Fibroblast of lung (primary cell): Measurements from ENCODE around the gene OGN. TPM values are rescaled to one million over a fixed set of nuclear protein-coding genes. Genes with fewer than 3 reads are reported as not detected.
A peak's percentile ranks its signal among the peaks of the same experiment; 100 is the strongest.

Source experiments
- DNase-seq, 2 donors: peaks; one replicate each; pipeline versions ENCODE4 v3.0.0 to v3.0.0-alpha.2; 2010; ENCODE audit warnings: low read depth in 2 of 2
- H2AFZ ChIP-seq: 2 replicates; pipeline ENCODE4 v1.5.1; 2012; ENCODE audit warnings: low read length, control low read depth, inconsistent platforms
- H3K27ac ChIP-seq: 2 replicates; pipeline ENCODE4 v1.5.1; 2011; ENCODE audit warnings: low read length, control low read depth; ENCODE audit not compliant: insufficient read depth
- H3K27me3 ChIP-seq: 2 replicates; pipeline ENCODE4 v1.5.1; 2011; ENCODE audit warnings: mild to moderate bottlenecking, low read length; ENCODE audit not compliant: control insufficient read depth, insufficient read depth
- H3K36me3 ChIP-seq: 2 replicates; pipeline ENCODE4 v1.5.1; 2011; ENCODE audit warnings: low read length; ENCODE audit not compliant: control insufficient read depth, insufficient read depth
- H3K4me1 ChIP-seq: 2 replicates; pipeline ENCODE4 v1.5.1; 2011; ENCODE audit warnings: low read length; ENCODE audit not compliant: control insufficient read depth, insufficient read depth; ENCODE audit errors: extremely low read depth
- H3K4me2 ChIP-seq: 2 replicates; pipeline ENCODE4 v1.5.1; 2011; ENCODE audit warnings: low read length, control low read depth; ENCODE audit not compliant: insufficient read depth; ENCODE audit errors: extremely low read depth
- H3K4me3 ChIP-seq, 4 experiments: fragments of 200-600 bp in 1 of 4; sonication (generic) in 1 of 4; replicated peaks in 1 of 4; 2 replicates each; pipeline ENCODE4 v1.5.1; 2011 to 2016; ENCODE audit warnings: low read length in 4 of 4, low read depth in 3 of 4, mild to moderate bottlenecking in 3 of 4, control low read depth in 2 of 4, inconsistent platforms in 1 of 4, mixed read lengths in 1 of 4; ENCODE audit not compliant: insufficient read depth in 1 of 4; ENCODE audit errors: control extremely low read depth in 1 of 4
- H3K79me2 ChIP-seq: 2 replicates; pipeline ENCODE4 v1.5.1; 2012; ENCODE audit warnings: mild to moderate bottlenecking, low read length, inconsistent platforms; ENCODE audit not compliant: control insufficient read depth, insufficient read depth
- H3K9ac ChIP-seq: 2 replicates; pipeline ENCODE4 v1.5.1; 2011; ENCODE audit warnings: mild to moderate bottlenecking, low read length, control low read depth; ENCODE audit not compliant: insufficient read depth
- H3K9me3 ChIP-seq: 2 replicates; pipeline ENCODE4 v1.5.1; 2012; ENCODE audit warnings: low read depth, low read length; ENCODE audit not compliant: control insufficient read depth, insufficient read depth
- H4K20me1 ChIP-seq: 2 replicates; pipeline ENCODE4 v1.5.1; 2011; ENCODE audit warnings: low read length; ENCODE audit not compliant: control insufficient read depth, insufficient read depth; ENCODE audit errors: extremely low read depth
- EZH2 ChIP-seq: IDR thresholded peaks from 2 replicates; pipeline ENCODE4 v1.5.1; 2012; ENCODE audit warnings: low read length, control low read depth, mild to moderate bottlenecking; ENCODE audit errors: missing control alignments
- polyA plus RNA-seq, 2 donors: library from polyadenylated mRNA; depleted of rRNA in 1 of 2; stranded (reverse) in 1 of 2; unstranded in 1 of 2; fragments of >200 nt; gene quantifications; 2 replicates each; pipeline ENCODE4 v1.2.1, GENCODE V29; 2011 to 2012; ENCODE audit warnings: missing spikeins in 1 of 2
- total RNA-seq: library from RNA; depleted of rRNA; stranded (reverse); fragments of >200 nt; gene quantifications from 2 replicates; pipeline ENCODE4 v1.2.1, GENCODE V29; 2014
- TF ChIP-seq, protein P1 (sequence below), 2 donors: IDR thresholded peaks in 1 of 2; conservative IDR thresholded peaks in 1 of 2; 1 replicate in 1 of 2; 2 replicates in 1 of 2; pipeline ENCODE4 v1.5.1; 2011 to 2012; ENCODE audit warnings: low read length in 2 of 2, control low read depth in 1 of 2, inconsistent platforms in 1 of 2, low read depth in 1 of 2, mild to moderate bottlenecking in 1 of 2

Gene OGN
- total and polyA plus RNA-seq, 2 donors (not counting 1 experiment from before 2014, with no cell fraction given), result 1.2 to 1.3 TPM

DNA sequence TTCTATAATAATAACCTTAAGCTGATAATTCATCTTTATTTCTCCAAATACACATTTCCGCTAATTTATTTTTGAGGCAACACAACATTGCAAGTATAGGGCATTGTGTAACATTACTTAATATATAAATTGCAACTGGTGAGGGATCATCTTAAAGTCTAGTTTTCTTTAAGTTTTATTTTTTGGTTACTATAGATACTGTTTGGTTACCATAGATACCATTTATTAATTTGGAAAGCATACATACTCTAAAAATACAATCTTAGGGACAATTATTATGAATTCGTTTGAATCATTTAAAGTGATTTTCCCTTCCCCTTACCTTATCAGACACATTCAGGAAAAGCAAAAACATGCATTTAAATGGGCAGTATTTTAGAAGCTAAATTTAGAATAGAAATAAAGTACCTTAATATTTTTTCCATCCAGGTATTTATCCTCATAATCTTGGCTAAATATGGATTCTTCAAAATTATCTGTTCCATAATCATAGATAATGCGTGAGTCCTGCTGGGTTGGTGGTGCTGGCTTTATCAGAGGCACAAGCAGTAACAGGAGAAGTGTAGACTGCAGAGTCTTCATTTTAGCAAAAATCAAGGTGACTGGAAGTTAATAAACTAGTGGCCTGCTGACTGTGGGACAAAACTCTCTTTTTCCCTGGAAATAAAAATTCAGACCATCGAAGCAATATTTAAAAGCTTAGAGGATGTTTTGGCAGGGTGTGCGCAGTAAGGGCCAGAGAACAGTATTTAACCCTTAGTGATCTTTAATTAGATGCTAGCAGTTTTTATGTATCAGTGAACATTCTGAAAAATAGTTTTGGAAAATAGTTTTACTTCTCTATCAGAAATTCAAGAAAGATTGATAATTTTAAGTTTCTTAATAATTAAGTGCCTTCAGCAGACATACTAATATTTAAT lies 1.3 kb downstream of the OGN start:
- peaks cover 3% of the 10 kb centered on the region for H3K4me1 ChIP-seq
- H3K79me2 ChIP-seq, result no peaks in the 10 kb centered on the region
- H3K9ac ChIP-seq, result no peak overlapping the region
- H3K27me3 ChIP-seq, result no peaks in the 10 kb centered on the region
- H3K27ac ChIP-seq, result no peak overlapping the region
- peak overlapping the region in 2 of 4 experiments; percentile 17 to 23 for H3K4me3 ChIP-seq
- no peak for DNase-seq
- peak overlapping the region; percentile 15 for H2AFZ ChIP-seq
- no peaks in the 10 kb centered on the region for H3K9me3 ChIP-seq
- no peak for TF ChIP-seq EZH2
- no peaks in the 10 kb centered on the region for H4K20me1 ChIP-seq
- no peak overlapping the region for H3K4me2 ChIP-seq
- H3K36me3 ChIP-seq, result no peaks in the 10 kb centered on the region

DNA sequence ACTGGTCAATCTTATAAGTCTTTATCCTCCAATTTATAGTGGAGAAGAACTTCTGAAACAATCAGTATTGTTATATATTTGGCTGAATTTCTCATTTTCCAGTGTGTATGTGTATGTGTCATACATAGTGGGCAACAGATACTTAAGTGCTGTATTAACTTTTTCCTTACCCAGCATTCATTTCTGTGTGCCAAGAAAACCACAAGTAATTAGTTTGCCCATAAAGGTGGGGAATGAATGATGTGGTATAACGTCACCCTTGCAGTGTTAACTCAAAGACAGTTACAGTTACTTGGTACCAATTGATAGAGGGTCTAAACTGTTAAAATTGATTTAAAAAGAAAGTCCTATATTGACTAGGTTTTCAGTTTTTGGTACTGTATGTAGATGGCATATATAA lies 2.0 kb downstream of the OGN start:
- DNase-seq, result peak in 1 of 2 donors; percentile 54
- H3K4me2 ChIP-seq, result no peak overlapping the region

DNA sequence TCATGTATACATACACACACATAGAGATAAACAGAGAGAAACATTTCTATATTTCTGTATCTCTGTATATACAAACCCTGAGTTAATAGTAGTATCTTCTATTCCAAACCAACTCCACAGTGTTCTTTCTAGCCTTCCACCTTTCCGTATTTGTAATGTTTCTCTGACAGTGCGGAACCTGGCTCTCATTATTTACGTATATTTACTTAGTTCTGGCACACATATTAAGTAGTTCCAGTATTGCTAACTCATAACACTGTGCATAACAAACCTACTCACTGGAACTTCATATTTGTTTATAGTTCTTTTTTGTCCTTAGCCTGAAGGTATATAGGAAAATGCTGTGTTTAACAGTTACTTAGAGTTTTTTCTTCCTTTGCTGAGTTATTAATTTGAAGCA lies 6.5 kb downstream of the OGN start:
- no peak for DNase-seq
- Histone ChIP-seq H3K4me1 (no peaks in the 10 kb centered on the region), H3K9ac (no peak overlapping the region), H3K79me2 (no peaks in the 10 kb centered on the region), H4K20me1 (no peaks in the 10 kb centered on the region), H2AFZ (no peak overlapping the region), H3K36me3 (no peaks in the 10 kb centered on the region), H3K27me3 (no peaks in the 10 kb centered on the region), H3K4me3 (no peak overlapping the region), H3K27ac (no peak overlapping the region), H3K9me3 (no peaks in the 10 kb centered on the region), H3K4me2 (no peak overlapping the region)
- TF ChIP-seq, protein P1, sequence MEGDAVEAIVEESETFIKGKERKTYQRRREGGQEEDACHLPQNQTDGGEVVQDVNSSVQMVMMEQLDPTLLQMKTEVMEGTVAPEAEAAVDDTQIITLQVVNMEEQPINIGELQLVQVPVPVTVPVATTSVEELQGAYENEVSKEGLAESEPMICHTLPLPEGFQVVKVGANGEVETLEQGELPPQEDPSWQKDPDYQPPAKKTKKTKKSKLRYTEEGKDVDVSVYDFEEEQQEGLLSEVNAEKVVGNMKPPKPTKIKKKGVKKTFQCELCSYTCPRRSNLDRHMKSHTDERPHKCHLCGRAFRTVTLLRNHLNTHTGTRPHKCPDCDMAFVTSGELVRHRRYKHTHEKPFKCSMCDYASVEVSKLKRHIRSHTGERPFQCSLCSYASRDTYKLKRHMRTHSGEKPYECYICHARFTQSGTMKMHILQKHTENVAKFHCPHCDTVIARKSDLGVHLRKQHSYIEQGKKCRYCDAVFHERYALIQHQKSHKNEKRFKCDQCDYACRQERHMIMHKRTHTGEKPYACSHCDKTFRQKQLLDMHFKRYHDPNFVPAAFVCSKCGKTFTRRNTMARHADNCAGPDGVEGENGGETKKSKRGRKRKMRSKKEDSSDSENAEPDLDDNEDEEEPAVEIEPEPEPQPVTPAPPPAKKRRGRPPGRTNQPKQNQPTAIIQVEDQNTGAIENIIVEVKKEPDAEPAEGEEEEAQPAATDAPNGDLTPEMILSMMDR (conservative IDR thresholded peaks at IDR 0.05 in 1 of 2, IDR thresholded peaks at IDR 0.05 in 1 of 2; ENCODE audit: low read depth in 1 of 2, low read length in 2 of 2), result no peak
- TF ChIP-seq EZH2, result no peak

More for the DNA sequence above, 2.0 kb downstream of the OGN start:
- no peak overlapping the region for H3K9ac ChIP-seq
- H3K79me2 ChIP-seq, result no peaks in the 10 kb centered on the region
- H3K27me3 ChIP-seq, result no peaks in the 10 kb centered on the region
- H2AFZ ChIP-seq, result no peak overlapping the region
- peaks cover 3% of the 10 kb centered on the region for H3K4me1 ChIP-seq
- H3K4me3 ChIP-seq, result no peak overlapping the region
- H4K20me1 ChIP-seq, result no peaks in the 10 kb centered on the region
- TF ChIP-seq, protein P1 (conservative IDR thresholded peaks at IDR 0.05 in 1 of 2, IDR thresholded peaks at IDR 0.05 in 1 of 2; ENCODE audit: low read depth in 1 of 2, low read length in 2 of 2), result no peak
- no peak for TF ChIP-seq EZH2
- H3K36me3 ChIP-seq, result no peaks in the 10 kb centered on the region
- H3K9me3 ChIP-seq, result no peaks in the 10 kb centered on the region
- no peak overlapping the region for H3K27ac ChIP-seq
